Glutamatergic neuron (in vitro differentiated cells): Measurements from ENCODE around the gene MANSC4. TPM values are rescaled to one million over a fixed set of nuclear protein-coding genes. Genes with fewer than 3 reads are reported as not detected.
A peak's percentile ranks its signal among the peaks of the same experiment; 100 is the strongest.

Experiments
- DNase-seq: peaks from one replicate; pipeline ENCODE4 v3.0.0; 2022
- H3K27ac Mint-ChIP-seq: one replicate; pipeline ENCODE4 v1.8.0; 2020; ENCODE audit warnings: mild to moderate bottlenecking, mixed read lengths, inconsistent platforms; ENCODE audit not compliant: unreplicated experiment
- H3K27me3 Mint-ChIP-seq: one replicate; pipeline ENCODE4 v1.8.0; 2020; ENCODE audit warnings: mild to moderate bottlenecking, moderate library complexity, mixed read lengths, inconsistent platforms; ENCODE audit not compliant: unreplicated experiment
- H3K36me3 Mint-ChIP-seq: one replicate; pipeline ENCODE4 v1.8.0; 2020; ENCODE audit warnings: mild to moderate bottlenecking, mixed read lengths, inconsistent platforms; ENCODE audit not compliant: unreplicated experiment
- H3K4me1 Mint-ChIP-seq: one replicate; pipeline ENCODE4 v1.8.0; 2020; ENCODE audit warnings: mild to moderate bottlenecking, low read depth, mixed read lengths, inconsistent platforms; ENCODE audit not compliant: unreplicated experiment
- H3K4me3 Mint-ChIP-seq: one replicate; pipeline ENCODE4 v1.8.0; 2020; ENCODE audit warnings: mild to moderate bottlenecking, mixed read lengths, inconsistent platforms; ENCODE audit not compliant: unreplicated experiment
- H3K9me3 Mint-ChIP-seq: one replicate; pipeline ENCODE4 v1.8.0; 2020; ENCODE audit warnings: mild to moderate bottlenecking, moderate library complexity, mixed read lengths, inconsistent platforms; ENCODE audit not compliant: unreplicated experiment
- CTCF ChIP-seq: fragments of 200-600 bp; sonication (generic); IDR thresholded peaks from one replicate; pipeline ENCODE4 v1.5.0; 2021; ENCODE audit not compliant: partially characterized antibody, unreplicated experiment
- total RNA-seq: library from RNA; stranded (reverse); fragmentation: NEBNext Ultra II Directional; extraction: Animal tissue kit (Norgen Biotek cat#: 25700); gene quantifications from one replicate; pipeline ENCODE4 v1.2.1, GENCODE V29; 2021; ENCODE audit not compliant: unreplicated experiment

Gene MANSC4
- total RNA-seq, 1 donor from 2014 or later = not detected

- H3K27ac Mint-ChIP-seq = no peak overlapping the region
Measured at GRCh38 chr12:27801630-27802029, 21.6 kb upstream of the MANSC4 start.

GRCh38 chr12:27800819-27801218, 20.8 kb upstream of the MANSC4 start:
- H3K27ac Mint-ChIP-seq = no peak overlapping the region
- no peak for DNase-seq
- TF ChIP-seq CTCF = no peak
- no peak overlapping the region for H3K4me3 Mint-ChIP-seq
- H3K9me3 Mint-ChIP-seq = no peaks in the 10 kb centered on the region
- peaks cover 3% of the 10 kb centered on the region for H3K27me3 Mint-ChIP-seq
- H3K4me1 Mint-ChIP-seq = no peaks in the 10 kb centered on the region
- peaks cover 6% of the 10 kb centered on the region for H3K36me3 Mint-ChIP-seq

More at GRCh38 chr12:27801630-27802029, 21.6 kb upstream of the MANSC4 start:
- Mint-ChIP-seq H3K9me3 (no peaks in the 10 kb centered on the region), H3K4me1 (no peaks in the 10 kb centered on the region), H3K27me3 (peaks cover 3% of the 10 kb centered on the region), H3K36me3 (peaks cover 6% of the 10 kb centered on the region), H3K4me3 (no peak overlapping the region)
- no peak for TF ChIP-seq CTCF
- DNase-seq = no peak

GRCh38 chr12:27797301-27798025, 17.4 kb upstream of the MANSC4 start:
- no peak for TF ChIP-seq CTCF
- Mint-ChIP-seq H3K27me3 (peaks cover 3% of the 10 kb centered on the region), H3K36me3 (peaks cover 6% of the 10 kb centered on the region), H3K27ac (peak overlapping the region; percentile 0), H3K4me3 (no peak overlapping the region), H3K4me1 (no peaks in the 10 kb centered on the region), H3K9me3 (no peaks in the 10 kb centered on the region)
- DNase-seq = no peak

- Mint-ChIP-seq H3K9me3 (no peaks in the 10 kb centered on the region), H3K4me1 (no peaks in the 10 kb centered on the region), H3K27me3 (peaks cover 3% of the 10 kb centered on the region), H3K27ac (no peak overlapping the region), H3K36me3 (peaks cover 6% of the 10 kb centered on the region), H3K4me3 (no peak overlapping the region)
- TF ChIP-seq CTCF = no peak
- no peak for DNase-seq
Measured at GRCh38 chr12:27796128-27796527, 16.1 kb upstream of the MANSC4 start.

GRCh38 chr12:27794818-27795584, 15.0 kb upstream of the MANSC4 start:
- H3K27me3 Mint-ChIP-seq = no peaks in the 10 kb centered on the region
- DNase-seq = no peak
- H3K36me3 Mint-ChIP-seq = peaks cover 6% of the 10 kb centered on the region
- H3K9me3 Mint-ChIP-seq = no peaks in the 10 kb centered on the region
- H3K4me3 Mint-ChIP-seq = no peak overlapping the region
- H3K4me1 Mint-ChIP-seq = no peaks in the 10 kb centered on the region
- H3K27ac Mint-ChIP-seq = no peak overlapping the region
- no peak for TF ChIP-seq CTCF
